ENCODE measurements around the gene ZSCAN4.

ZSCAN4 gene

DNA sequence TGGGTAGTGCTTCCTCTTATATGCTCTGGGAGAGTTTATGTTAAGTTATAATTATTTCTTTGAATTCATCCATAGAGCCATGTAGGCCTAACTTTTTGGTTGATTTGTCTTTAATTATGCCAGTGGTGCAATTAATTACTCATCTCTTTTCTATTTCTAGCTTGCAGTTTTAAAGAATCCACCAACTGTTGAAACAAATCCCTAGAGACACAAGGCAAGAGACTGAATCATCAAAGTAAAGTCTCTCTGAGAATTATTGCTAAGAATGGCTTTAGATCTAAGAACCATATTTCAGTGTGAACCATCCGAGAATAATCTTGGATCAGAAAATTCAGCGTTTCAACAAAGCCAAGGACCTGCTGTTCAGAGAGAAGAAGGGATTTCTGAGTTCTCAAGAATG lies 7.1 kb downstream of the ZSCAN4 start:
- DNase-seq (ENCODE audit: low read depth in 4 of 4, low spot score in 1 of 4): no peak

DNA sequence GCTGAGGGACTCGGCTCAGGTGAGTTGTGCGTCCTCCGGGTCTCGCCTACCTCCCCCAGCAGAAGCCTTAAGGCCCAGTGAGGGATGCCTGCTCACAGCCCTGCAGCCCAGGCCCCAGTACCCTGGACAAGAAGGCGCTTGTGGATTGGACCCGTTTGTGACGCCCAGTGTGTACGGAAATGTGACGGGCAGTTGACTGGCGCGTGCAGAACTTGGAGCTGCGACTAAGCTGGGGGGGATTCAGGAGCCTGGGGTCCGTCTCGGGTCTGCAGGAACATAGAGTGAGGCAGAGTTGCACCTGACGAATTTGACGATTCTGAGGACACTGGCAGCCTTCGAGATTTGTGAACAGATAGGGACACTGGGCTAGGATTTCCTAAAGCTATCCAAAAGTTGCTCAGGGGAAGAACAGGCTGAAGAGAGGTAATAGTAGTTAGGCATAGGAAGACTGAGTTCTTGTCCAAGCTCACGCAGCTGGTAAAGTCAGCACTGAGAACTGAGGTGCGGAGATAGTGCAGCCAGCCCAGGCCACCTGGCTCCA lies 13.6 kb downstream of the ZSCAN4 start:
- no peak for DNase-seq (ENCODE audit: low read depth in 4 of 4, low spot score in 1 of 4)

DNA sequence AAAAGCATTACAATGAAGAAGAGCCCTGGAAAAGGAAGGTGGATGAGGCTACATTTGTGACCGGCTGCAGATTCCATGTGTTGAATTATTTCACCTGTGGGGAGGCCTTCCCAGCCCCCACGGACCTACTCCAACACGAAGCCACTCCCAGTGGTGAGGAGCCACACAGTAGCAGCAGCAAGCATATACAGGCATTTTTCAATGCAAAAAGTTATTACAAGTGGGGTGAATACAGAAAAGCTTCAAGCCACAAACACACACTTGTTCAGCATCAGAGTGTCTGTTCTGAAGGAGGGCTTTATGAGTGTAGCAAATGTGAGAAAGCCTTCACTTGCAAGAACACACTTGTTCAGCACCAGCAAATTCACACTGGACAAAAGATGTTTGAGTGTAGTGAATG lies 18.0 kb downstream of the ZSCAN4 start:
- no peak for DNase-seq (ENCODE audit: low read depth in 4 of 4, low spot score in 1 of 4)

DNA sequence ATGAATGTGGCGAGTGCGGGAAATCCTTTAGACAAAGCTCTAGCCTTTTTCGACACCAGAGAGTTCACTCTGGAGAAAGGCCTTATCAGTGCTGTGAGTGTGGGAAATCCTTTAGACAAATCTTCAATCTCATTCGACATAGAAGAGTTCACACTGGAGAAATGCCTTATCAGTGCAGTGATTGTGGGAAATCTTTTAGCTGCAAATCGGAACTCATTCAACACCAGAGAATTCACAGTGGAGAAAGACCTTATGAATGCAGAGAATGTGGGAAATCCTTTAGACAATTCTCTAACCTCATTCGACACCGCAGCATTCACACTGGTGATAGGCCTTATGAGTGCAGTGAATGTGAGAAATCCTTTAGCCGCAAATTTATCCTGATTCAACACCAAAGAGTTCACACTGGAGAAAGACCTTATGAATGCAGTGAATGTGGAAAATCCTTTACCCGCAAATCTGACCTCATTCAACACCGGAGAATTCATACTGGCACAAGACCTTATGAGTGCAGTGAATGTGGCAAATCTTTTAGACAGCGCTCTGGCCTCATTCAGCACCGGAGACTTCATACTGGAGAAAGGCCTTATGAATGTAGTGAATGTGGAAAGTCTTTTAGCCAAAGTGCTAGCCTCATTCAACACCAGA lies 18.8 kb downstream of the ZSCAN4 start:
- DNase-seq (ENCODE audit: low read depth in 4 of 4, low spot score in 1 of 4): no peak

DNA sequence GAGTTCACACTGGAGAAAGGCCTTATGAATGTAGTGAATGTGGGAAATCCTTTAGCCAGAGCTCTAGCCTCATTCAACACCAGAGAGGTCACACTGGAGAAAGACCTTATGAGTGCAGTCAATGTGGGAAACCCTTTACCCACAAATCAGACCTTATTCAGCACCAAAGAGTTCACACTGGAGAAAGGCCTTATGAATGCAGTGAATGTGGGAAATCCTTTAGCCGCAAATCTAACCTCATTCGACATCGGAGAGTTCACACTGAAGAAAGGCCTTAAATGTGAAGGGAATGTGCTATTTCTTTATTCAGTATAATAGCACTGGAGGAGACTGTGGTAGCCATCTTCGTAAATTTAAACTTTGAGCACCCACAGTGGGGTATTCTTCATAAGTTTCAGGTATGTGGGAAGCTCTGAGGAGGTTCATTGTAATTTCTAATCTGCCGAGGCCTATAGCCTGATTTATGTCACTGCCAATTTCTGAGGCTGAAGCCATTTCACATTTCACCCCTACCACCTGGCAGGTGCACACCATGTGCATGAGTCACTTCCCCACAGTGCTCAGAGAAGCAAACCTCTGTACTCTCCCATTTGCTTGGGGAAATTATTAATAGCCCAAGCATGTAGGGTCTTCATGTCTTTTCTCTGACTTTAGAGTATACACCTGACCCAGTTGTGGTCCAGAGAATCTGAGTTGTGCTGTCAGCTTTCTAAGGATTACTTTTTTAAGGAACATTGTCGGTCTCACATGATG lies 19.5 kb downstream of the ZSCAN4 start:
- no peak for DNase-seq (ENCODE audit: low read depth in 4 of 4, low spot score in 1 of 4)

DNA sequence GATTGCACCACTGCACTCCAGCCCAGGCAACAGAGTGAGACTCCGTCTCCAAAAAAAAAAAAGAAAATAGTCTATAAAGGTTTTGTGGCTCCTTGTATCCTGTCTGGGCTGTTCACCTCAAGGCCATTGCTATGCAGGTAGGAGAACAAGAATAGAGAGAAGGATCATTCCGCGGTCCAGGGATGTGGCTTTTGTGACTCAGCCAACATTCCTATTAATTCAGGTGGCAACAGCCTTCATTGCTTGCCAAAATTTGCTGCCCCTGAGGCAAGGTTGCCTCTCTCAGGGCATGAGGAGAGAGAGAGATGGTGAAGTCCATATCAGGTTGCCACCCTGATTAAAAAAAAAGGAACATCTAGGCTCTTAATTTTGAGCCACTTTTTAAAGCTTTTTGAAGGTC lies 21.0 kb downstream of the ZSCAN4 start:
- DNase-seq (ENCODE audit: low read depth in 4 of 4, low spot score in 1 of 4): no peak

DNA sequence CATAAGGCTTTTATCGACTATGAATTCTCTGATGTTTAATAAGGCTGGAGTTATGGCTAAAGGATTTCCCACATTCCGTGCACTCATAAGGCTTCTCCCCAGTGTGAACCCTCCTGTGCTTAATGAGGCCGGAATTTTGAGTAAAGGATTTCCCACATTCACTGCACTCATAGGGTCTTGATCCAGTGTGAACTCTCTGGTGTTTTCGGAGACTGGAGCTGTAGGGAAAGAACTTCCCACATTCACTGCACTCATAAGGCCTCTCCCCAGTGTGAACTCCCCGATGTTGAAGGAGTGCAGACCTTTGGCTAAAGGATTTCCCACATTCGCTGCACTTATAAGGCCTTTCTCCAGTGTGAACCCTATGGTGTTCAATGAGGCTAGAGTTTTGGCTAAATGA lies 32.9 kb downstream of the ZSCAN4 start:
- DNase-seq (ENCODE audit: low read depth in 4 of 4, low spot score in 1 of 4): no peak

DNA sequence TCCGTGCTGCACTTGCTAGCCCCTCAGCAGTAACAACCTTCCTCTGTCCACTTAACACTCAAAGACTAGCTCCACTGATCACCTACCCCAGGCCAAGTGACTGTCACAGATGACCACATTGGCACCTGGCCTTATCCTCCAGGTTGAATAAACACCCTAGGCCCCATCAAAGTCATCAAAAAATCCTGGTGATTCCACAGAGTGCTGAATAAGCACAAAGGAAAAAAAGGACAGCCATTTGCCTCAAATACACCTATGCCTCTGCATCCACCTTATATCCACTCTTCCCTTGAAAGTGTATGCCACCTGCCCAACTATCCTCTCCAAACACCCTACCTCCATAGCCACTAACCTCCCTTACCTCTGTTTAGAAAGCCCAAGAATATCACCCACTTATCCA lies 37.6 kb downstream of the ZSCAN4 start:
- no peak for DNase-seq (ENCODE audit: low read depth in 4 of 4, low spot score in 1 of 4)

DNA sequence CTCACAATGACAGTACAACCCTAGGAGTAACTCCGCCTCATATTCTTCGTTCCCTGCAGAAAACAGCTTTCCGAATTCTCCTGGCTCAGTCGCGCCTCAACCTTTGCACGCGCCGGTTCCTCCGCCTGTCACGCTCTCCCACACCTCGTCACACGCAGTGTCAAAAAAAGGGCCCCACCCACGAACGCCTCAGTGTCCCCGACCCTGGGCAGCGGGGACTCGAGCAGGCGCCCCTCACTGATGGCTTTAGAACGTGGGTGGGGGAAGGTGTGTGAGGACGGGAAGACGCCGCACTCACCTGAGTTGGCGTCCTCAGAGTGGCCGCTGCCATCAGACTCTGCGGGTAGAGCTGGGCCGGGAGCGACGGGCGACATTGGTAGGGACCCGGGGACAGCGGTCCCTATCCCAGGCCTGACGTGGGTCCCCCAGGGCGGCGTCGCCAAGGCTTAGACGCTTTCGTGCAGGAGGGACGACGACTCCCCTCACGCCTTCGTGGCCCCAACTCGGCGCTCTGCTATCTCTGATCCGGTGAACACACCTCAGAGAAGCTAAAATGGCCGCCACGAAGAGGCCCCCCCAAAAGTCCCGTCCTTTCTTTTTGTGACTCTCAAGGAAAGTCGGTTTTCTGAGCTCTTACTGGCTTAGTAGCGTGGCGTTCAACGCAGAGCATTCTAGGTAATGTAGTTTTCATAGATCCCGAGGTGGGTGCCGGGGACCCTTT lies 40.1 kb downstream of the ZSCAN4 start, which contains the start of gene ZNF154:
Gene ZNF154, minus strand, starts transcription at position 564 of the 721 bp plus-strand sequence. Its CDS starts 233 bp downstream, at position 331.
- no peak for DNase-seq (ENCODE audit: low read depth in 4 of 4, low spot score in 1 of 4)

DNA sequence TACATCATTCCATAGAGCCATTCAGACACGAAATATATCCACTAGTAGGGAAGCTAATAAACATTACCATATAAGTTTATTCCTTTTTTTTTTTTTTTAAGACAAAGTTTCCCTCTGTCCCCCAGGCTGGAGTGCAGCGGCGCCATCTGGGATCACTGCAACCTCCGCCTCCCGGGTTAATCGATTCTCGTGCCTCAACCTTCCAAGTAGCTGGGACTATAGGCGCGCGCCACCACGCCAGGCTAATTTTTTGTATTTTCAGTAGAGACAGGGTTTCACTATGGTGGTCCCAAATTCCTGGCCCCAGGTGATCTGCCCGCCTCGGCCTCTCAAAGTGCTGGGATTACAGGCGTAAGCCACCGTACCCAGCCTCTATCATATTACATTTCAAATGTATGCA lies 40.9 kb downstream of the ZSCAN4 start:
- no peak for DNase-seq (ENCODE audit: low read depth in 4 of 4, low spot score in 1 of 4)

DNA sequence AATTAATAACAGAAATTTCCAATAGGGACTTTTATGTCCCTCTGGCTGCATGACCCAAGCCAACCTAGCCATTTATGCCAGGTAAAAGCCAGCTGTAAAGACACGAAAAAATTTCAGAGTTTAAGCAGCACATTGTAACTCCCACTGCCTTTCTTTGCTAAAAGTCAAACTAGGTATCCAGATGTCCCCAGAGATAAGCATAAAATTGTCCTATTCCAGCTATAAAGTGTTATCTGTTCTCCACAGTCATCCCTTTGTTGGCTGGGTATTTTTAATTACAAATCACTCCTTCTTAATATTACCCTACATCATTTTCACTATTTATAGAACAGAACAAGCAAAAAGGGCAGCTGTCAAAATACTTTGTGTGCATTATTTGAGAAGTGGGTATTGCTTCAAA lies 43.5 kb downstream of the ZSCAN4 start:
- no peak for DNase-seq (ENCODE audit: low read depth in 4 of 4, low spot score in 1 of 4)

DNA sequence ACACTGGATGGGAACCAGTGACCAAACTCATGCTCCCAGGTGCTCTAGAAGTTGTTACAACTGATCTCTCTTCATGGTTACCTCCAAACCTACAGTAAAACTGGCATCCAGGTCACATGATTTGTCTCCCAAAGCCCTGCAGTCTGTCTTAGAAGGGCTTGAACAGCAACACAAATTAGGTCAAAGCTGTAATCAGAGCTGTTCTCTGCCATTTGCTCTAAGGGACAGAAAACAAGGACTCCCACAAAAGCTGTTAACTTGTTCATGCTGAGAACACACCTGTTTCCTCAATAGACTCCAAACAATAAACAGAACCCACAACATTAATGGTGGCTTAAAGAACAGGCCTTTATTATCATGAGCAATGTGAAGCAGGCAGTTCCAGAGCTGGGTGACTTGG lies 50.7 kb downstream of the ZSCAN4 start:
- DNase-seq (ENCODE audit: low read depth in 4 of 4, low spot score in 1 of 4): no peak

DNA sequence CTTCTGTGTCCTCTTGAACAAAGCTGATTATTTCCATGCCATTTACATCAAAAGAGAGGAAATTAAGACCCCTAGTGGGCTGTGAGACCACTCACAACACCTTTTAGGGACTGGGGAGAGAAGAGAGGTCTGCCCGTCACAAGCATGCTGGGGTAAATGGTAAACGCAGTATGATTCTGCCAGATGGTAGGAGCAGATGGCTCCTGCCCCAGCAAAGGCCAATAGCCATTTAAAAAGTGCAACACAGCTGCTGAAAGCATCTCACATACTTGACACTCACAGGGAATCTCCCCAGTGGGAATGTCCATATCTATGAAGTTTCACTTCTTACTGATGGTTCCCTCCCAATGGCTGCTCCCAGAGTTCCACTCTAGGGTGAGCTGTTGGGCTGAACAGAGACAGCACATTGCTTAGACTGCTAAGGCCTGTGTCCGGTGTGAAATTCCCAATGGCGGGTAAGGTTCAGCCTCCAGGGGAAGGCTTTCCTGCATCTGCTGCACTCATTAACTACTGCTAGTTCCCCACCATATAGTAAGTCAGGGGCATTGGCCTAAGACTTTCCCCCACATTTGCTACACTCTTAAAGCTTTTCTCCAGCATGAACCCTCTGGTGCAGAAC lies 51.3 kb downstream of the ZSCAN4 start:
- no peak for DNase-seq (ENCODE audit: low read depth in 4 of 4, low spot score in 1 of 4)

DNA sequence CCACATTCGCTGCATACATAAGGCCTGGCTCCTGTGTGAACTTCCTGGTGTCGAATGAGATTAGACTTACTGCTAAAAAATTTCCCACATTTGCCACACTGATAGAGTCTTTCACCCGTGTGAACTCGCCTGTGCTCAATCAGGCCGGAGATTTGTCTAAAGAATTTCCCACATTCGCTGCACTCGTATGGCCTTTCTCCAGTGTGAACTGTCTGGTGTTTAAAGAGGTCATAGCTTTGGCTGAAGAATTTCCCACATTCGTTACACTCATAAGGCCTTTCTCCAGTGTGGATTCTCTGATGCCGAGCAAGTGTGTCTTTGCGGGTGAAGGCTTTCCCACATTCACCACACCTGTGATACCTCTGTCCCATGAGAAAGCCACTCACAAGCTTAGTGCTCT lies 52.1 kb downstream of the ZSCAN4 start:
- no peak for DNase-seq (ENCODE audit: low read depth in 4 of 4, low spot score in 1 of 4)
